HEK293T (cell line): Measurements from ENCODE around the gene PSME3IP1.

Experiments
- CTCF ChIA-PET: fragments of 350-600 bp; formaldehyde crosslinking; extraction: SDS; loops from one replicate; lab custom pipeline; 2021; ENCODE audit warnings: antibody characterized with exemption, inconsistent platforms; lab: Yijun Ruan, JAX
- POLR2A ChIA-PET: fragments of 350-600 bp; formaldehyde crosslinking; extraction: SDS; loops from one replicate; lab custom pipeline; 2020; ENCODE audit warnings: antibody characterized with exemption, inconsistent platforms; lab: Yijun Ruan, JAX
- DNase-seq: peaks from one replicate; pipeline ENCODE4 v3.0.0; 2012; ENCODE audit warnings: mixed read lengths; ENCODE audit errors: extremely low spot score
- ARNT ChIP-seq: fragments of 450-650 bp; IDR thresholded peaks from 2 replicates; pipeline ENCODE4 v1.6.1; 2017; ENCODE audit warnings: mild to moderate bottlenecking
- BHLHE40 ChIP-seq: fragments of 450-650 bp; IDR thresholded peaks from 2 replicates; pipeline ENCODE4 v1.6.1; 2016; ENCODE audit warnings: mild to moderate bottlenecking, moderate library complexity, borderline replicate concordance
- CTBP1 ChIP-seq: fragments of 450-650 bp; IDR thresholded peaks from 2 replicates; pipeline ENCODE4 v1.6.1; 2016; ENCODE audit warnings: borderline replicate concordance
- ELF4 ChIP-seq: fragments of 450-650 bp; IDR thresholded peaks from 2 replicates; pipeline ENCODE4 v1.6.1; 2017; ENCODE audit warnings: antibody characterized with exemption
- FOXA1 ChIP-seq: fragments of 450-650 bp; IDR thresholded peaks from 2 replicates; pipeline ENCODE4 v1.6.1; 2016; ENCODE audit warnings: mild to moderate bottlenecking
- FOXK2 ChIP-seq: fragments of 450-650 bp; IDR thresholded peaks from 2 replicates; pipeline ENCODE4 v1.6.1; 2016; ENCODE audit warnings: mild to moderate bottlenecking
- FOXM1 ChIP-seq: fragments of 450-650 bp; IDR thresholded peaks from 2 replicates; pipeline ENCODE4 v1.6.1; 2017; ENCODE audit warnings: mild to moderate bottlenecking, borderline replicate concordance
- HDGF ChIP-seq: fragments of 450-650 bp; IDR thresholded peaks from 2 replicates; pipeline ENCODE4 v1.6.1; 2017; ENCODE audit warnings: antibody characterized with exemption, borderline replicate concordance
- L3MBTL2 ChIP-seq: fragments of 450-650 bp; conservative IDR thresholded peaks from 2 replicates; pipeline ENCODE4 v1.6.1; 2016; ENCODE audit warnings: mild to moderate bottlenecking
- LEF1 ChIP-seq: fragments of 450-650 bp; IDR thresholded peaks from 2 replicates; pipeline ENCODE4 v1.6.1; 2017; ENCODE audit warnings: mild to moderate bottlenecking, borderline replicate concordance
- NFRKB ChIP-seq: fragments of 450-650 bp; IDR thresholded peaks from 2 replicates; pipeline ENCODE4 v1.6.1; 2016; ENCODE audit warnings: mild to moderate bottlenecking, moderate library complexity
- SP1 ChIP-seq: fragments of 450-650 bp; IDR thresholded peaks from 2 replicates; pipeline ENCODE4 v1.6.1; 2017
- SUZ12 ChIP-seq: fragments of 450-650 bp; IDR thresholded peaks from 2 replicates; pipeline ENCODE4 v1.6.1; 2016; ENCODE audit warnings: mild to moderate bottlenecking
- TARDBP ChIP-seq: fragments of 450-650 bp; IDR thresholded peaks from 2 replicates; pipeline ENCODE4 v1.6.1; 2016
- ZNF384 ChIP-seq: fragments of 450-650 bp; IDR thresholded peaks from 2 replicates; pipeline ENCODE4 v1.6.1; 2016
- TF ChIP-seq, protein P1 (sequence below): fragments of 450-650 bp; IDR thresholded peaks from 2 replicates; pipeline ENCODE4 v1.6.1; 2016

Gene PSME3IP1

DNA sequence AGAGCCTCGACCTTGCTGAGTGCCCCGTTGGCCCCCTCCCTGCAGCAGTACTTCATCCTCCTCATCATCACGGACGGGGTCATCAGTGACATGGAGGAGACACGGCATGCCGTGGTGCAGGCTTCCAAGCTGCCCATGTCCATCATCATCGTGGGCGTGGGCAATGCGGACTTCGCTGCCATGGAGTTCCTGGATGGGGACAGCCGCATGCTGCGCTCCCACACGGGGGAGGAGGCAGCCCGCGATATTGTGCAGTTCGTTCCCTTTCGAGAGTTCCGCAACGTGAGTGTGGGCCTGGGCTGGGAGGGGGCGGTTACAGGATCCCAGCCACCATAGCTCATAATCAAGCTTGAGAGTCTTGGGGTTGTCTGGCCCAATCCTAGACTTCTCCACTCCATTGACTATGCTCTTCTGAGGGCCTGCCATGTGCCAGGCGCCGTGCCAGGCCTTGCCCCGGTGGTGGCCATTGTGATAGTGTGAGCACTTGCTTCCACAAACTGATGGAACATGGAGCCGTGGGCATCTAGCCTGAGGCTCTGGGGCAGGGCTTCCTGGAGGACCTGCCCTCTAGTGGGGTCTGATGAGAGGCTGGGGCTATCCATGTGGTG, 39.7 kb downstream of the PSME3IP1 start:
- no peak for DNase-seq
- no peak for TF ChIP-seq SP1
- POLR2A ChIA-PET, result no interaction called here
- CTCF ChIA-PET, result no interaction called here

DNA sequence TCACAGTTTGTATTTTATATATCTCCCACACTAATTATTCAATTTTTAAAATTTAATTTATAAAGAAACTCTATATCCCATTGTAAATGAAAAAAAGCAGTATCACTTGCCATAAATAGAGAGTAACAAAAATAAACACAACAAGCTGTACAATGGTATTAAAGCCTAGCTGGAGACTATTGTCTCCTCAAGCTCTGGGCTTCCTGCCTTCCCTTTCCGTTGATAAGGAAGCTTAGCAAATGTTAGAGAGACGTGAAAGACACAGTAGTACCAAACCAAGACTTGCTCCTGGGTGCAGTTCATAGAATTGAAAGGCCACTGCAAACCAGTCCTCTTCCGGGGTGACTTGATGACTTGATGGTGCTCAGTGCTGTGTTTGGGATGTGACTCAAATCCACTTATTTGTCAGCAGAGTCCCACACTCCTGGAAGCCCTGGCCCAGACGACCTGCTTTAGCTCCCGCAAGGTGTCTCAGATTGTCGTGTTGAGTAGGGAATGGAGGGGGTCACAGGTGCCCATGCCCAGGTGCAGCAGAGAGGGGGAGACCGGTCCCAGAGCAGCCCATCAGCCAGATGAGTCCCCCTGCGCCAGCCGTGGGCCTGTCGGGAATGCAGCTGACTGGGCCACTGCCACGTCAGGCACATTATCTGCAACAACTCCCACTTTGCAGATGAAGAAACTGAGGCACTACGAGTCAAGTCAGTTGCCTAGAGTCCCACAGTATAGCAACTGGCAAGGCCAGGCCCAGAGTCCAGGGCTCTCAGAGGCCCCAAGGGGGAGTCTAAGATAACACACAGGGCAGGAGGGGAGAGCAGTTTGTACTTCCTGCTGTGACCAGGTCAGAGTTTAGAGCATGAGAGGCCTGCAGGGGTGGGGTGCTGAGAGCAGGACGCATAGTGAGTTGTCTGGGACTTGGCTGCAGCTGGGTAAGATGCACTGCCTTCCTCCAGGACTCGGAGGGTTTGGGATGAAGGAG, 40.5 kb downstream of the PSME3IP1 start:
- DNase-seq, result no peak
- TF ChIP-seq ELF4 (no peak), SP1 (no peak), TARDBP (no peak), ARNT (no peak), HDGF (no peak), FOXA1 (no peak)
- ChIA-PET POLR2A (interaction anchor here (1.5 kb wide), 1 partner anchor 41 kb away, joined by 3 read pairs; the partner anchor contains the start of genes PSME3IP1 and RSPRY1), CTCF (interaction anchor here (1.1 kb wide), 1 partner anchor 61 kb away, joined by 3 read pairs; no protein-coding TSS in a partner anchor)

DNA sequence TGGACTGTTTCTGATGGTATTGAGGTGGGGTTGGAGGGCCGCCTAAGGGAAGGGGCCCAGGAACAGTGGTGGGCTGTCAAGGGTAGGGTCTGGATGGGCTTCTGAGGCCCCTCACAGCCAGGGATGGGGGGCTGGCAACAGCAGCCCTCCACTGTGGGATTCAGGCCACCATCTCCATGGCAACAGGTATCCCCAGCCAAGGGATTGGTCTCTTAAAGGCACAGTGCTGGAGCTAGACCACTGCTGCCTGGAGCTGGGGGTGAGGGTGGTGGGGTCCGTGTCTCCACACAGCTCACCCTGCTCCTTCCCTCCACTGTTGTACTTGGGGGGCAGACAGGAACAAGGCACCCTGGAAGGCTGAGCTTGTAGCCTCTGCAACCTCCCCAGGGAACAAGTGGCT, 41.8 kb downstream of the PSME3IP1 start:
- CTCF ChIA-PET, result interaction anchor here (0.8 to 1.3 kb wide), 3 partner anchors 52 to 60 kb away, joined by 3 read pairs; partner anchors contain the start of gene CPNE2
- DNase-seq, result no peak
- POLR2A ChIA-PET, result interaction anchor here (1.5 kb wide), 1 partner anchor 43 kb away, joined by 3 read pairs; the partner anchor contains the start of genes PSME3IP1 and RSPRY1
- no peak for TF ChIP-seq SUZ12
- TF ChIP-seq, protein P1, sequence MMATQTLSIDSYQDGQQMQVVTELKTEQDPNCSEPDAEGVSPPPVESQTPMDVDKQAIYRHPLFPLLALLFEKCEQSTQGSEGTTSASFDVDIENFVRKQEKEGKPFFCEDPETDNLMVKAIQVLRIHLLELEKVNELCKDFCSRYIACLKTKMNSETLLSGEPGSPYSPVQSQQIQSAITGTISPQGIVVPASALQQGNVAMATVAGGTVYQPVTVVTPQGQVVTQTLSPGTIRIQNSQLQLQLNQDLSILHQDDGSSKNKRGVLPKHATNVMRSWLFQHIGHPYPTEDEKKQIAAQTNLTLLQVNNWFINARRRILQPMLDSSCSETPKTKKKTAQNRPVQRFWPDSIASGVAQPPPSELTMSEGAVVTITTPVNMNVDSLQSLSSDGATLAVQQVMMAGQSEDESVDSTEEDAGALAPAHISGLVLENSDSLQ, result no peak
- TF ChIP-seq ZNF384, result no peak
- no peak for TF ChIP-seq SP1
- TF ChIP-seq HDGF, result no peak
- no peak for TF ChIP-seq L3MBTL2
- TF ChIP-seq FOXA1, result no peak
- no peak for TF ChIP-seq BHLHE40
- TF ChIP-seq FOXM1, result no peak
- TF ChIP-seq FOXK2, result no peak
- TF ChIP-seq TARDBP, result no peak
- no peak for TF ChIP-seq CTBP1
- no peak for TF ChIP-seq ELF4
- no peak for TF ChIP-seq LEF1
- TF ChIP-seq ARNT, result no peak
- TF ChIP-seq NFRKB, result no peak

DNA sequence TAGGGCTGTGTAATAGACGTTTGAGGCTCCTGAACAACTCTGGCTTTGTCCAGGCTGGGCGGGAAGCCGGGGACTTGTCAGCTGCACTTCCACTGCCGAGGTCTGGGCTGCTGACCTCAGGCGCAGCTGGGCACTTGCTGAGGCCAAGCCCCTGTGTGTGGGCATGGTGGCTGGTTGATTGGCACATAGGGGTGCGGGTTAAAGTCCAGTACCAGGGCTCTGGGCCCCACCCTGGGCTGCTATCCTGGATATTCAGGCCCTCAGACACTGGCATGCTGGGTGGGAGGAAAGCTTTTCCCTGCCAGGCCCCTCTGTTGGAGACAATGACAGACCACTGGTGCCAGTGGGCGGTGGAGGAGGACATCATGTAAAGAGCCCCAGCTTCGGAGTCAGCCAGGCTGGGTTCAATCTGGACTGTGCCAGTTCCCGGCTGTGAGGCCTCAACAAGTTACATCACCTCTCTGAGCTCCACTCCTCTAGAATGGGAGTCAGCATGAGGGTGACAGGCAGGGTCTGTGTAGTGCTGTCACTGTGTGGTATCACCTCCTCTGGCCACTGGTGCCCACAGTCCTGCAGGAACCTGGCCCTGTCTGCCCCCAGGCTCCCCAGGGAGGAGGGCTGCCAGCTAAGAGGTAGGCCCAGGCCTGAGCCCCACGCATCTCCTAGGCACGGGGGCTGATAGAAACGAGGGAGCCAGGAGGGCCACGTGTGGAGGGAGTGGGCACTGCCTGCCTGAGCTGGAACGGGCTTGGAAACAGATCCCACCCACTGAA, 42.5 kb downstream of the PSME3IP1 start:
- no peak for DNase-seq
- TF ChIP-seq ARNT (no peak), SUZ12 (no peak), LEF1 (no peak), HDGF (no peak), FOXA1 (no peak), SP1 (no peak), FOXK2 (no peak), ELF4 (no peak)
- ChIA-PET CTCF (interaction anchor here (1.3 kb wide), 1 partner anchor 51 kb away, joined by 3 read pairs; the partner anchor contains the start of gene CPNE2), POLR2A (no interaction called here)

DNA sequence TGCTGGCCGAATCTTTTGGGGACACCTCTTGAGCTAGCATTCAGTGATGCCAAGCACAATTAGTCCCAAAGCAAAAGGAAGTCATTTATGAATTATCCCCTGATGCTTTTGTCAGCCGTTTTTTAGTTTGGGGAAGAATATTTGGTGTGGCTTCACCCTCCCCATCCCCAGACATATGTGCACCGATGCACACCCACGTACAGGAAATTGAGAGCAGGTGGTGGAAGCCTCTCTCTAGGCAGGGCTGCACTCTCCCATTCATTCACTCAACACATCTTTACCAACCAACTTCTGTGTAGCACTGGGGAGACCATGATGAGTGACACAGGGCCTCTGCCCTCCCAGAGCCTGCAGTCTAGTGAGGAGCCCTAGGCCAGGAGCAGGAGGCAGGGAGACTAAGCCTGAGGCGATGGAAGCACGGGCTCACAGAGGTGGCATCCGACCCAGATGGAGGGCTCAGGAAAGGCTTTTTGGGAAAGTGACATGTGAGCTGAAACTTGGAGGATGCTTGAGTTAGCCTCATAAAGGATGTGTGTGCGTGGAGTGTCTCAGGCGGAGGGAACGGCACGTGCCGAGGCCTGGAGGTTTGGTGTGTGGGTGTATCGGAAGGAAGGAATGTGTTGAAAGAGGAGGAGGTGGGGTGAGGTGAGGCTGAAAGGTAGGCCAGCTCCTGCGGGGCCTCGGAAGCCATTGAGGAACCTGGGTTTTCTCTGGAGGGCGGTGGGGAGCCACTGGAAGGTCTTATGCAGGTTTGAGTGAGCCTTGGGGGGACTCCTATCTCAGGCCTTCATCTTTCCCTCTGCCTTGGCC, 43.8 kb downstream of the PSME3IP1 start:
- TF ChIP-seq BHLHE40 (no peak), SUZ12 (no peak), FOXK2 (no peak), LEF1 (no peak), CTBP1 (no peak), ARNT (no peak), NFRKB (no peak), HDGF (no peak), TARDBP (no peak), SP1 (no peak), ELF4 (no peak), L3MBTL2 (no peak), FOXM1 (no peak), ZNF384 (no peak), FOXA1 (no peak)
- TF ChIP-seq, protein P1, result no peak
- ChIA-PET CTCF (interaction anchor here (0.6 kb wide), 1 partner anchor 23 kb away, joined by 3 read pairs; no protein-coding TSS in a partner anchor), POLR2A (no interaction called here)
- DNase-seq, result no peak
